ENCODE measurements around the gene SUGT1.
A peak's percentile ranks its signal among the peaks of the same experiment; 100 is the strongest.
"Not testable (repeated sequence)": the region's sequence is repeated elsewhere in the genome, so short reads cannot be mapped to it uniquely, and the experiment has no call there.

Gene SUGT1

GRCh38 chr13:52652196-52652979 is at the start of gene SUGT1:
Gene SUGT1 (plus strand): TSS chr13:52652836. CDS start chr13:52652921, 85 bp downstream.
- DNase-seq (ENCODE audit: low read depth) = peak; percentile 93

- not testable (repeated sequence) for DNase-seq (ENCODE audit: low read depth)
These were observed 49.3 kb upstream of the SUGT1 start for GRCh38 chr13:52603316-52603715.

GRCh38 chr13:52606126-52606525 is 46.5 kb upstream of the SUGT1 start:
- not testable (repeated sequence) for DNase-seq (ENCODE audit: low read depth)

GRCh38 chr13:52606795-52607194 is 45.8 kb upstream of the SUGT1 start:
- DNase-seq (ENCODE audit: low read depth) = not testable (repeated sequence)

GRCh38 chr13:52608184-52608583 is 44.5 kb upstream of the SUGT1 start:
- not testable (repeated sequence) for DNase-seq (ENCODE audit: low read depth)

GRCh38 chr13:52609013-52609606 is 43.5 kb upstream of the SUGT1 start:
- not testable (repeated sequence) for DNase-seq (ENCODE audit: low read depth)

GRCh38 chr13:52610158-52610557 is 42.5 kb upstream of the SUGT1 start:
- DNase-seq (ENCODE audit: low read depth) = not testable (repeated sequence)

- DNase-seq (ENCODE audit: low read depth) = no peak
These were observed 37.4 kb upstream of the SUGT1 start for GRCh38 chr13:52615134-52615801.

- DNase-seq (ENCODE audit: low read depth) = no peak
These were observed 36.8 kb upstream of the SUGT1 start for GRCh38 chr13:52615812-52616211.

- DNase-seq (ENCODE audit: low read depth) = peak; percentile 89
These were observed 35.3 kb upstream of the SUGT1 start for GRCh38 chr13:52617070-52618060.

- DNase-seq (ENCODE audit: low read depth) = not testable (repeated sequence)
These were observed 21.4 kb upstream of the SUGT1 start for GRCh38 chr13:52631083-52631690.

GRCh38 chr13:52638666-52639328 is 13.8 kb upstream of the SUGT1 start:
- DNase-seq (ENCODE audit: low read depth) = no peak

GRCh38 chr13:52642131-52642530 is 10.5 kb upstream of the SUGT1 start, which contains the start of gene HNRNPA1L2:
Gene HNRNPA1L2 (plus strand): TSS chr13:52642431. CDS start chr13:52642493, 62 bp downstream.
- DNase-seq (ENCODE audit: low read depth) = no peak

- DNase-seq (ENCODE audit: low read depth) = no peak
These were observed 8.5 kb upstream of the SUGT1 start for GRCh38 chr13:52644108-52644507.

- DNase-seq (ENCODE audit: low read depth) = no peak
These were observed 5.7 kb upstream of the SUGT1 start for GRCh38 chr13:52646967-52647366.

- peak; percentile 35 for DNase-seq (ENCODE audit: low read depth)
These were observed 1.9 kb upstream of the SUGT1 start for GRCh38 chr13:52650731-52651130.

- DNase-seq (ENCODE audit: low read depth) = no peak
These were observed 790 bp upstream of the SUGT1 start for GRCh38 chr13:52651897-52652195.

- no peak for DNase-seq (ENCODE audit: low read depth)
These were observed 306 bp downstream of the SUGT1 start for GRCh38 chr13:52652980-52653303.

- no peak for DNase-seq (ENCODE audit: low read depth)
These were observed 6.7 kb downstream of the SUGT1 start for GRCh38 chr13:52659340-52659739.

- no peak for DNase-seq (ENCODE audit: low read depth)
These were observed 11.6 kb downstream of the SUGT1 start for GRCh38 chr13:52664272-52664671.

GRCh38 chr13:52665325-52665724 is 12.7 kb downstream of the SUGT1 start:
- DNase-seq (ENCODE audit: low read depth) = no peak

Data from CMK (cell line).